Stimulated activated CD4-positive, alpha-beta T cell treated with anti-CD3 and anti-CD28 coated beads, Interleukin-4, amount 100 ng/mL, for 4 hours (primary cell): ENCODE measurements around the gene ANKS1B.
"Not testable (repeated sequence)": the region's sequence is repeated elsewhere in the genome, so short reads cannot be mapped to it uniquely, and the experiment has no call there.

ENCODE experiments used
- DNase-seq, 2 experiments: peaks; one replicate each; pipeline ENCODE4 v3.0.0-alpha.2; 2020

ANKS1B gene

DNA sequence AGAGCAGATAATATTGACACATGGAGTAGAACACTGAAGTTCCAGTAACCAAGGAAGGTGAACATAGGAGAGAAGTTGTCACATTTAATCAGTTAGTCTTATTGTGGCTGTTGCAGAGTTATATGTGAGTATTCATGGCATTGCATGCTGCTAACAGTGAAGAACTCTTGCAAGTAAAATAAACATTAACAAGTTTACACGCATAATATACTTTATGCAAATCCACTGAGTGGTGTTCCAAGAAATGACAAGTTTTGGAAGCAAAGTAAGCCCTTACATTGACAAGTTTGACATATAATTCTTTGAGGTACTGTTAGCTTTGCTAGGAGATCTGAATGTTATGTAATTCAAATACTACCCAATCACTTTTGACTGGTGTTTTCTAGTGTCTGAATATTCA, 125.6 kb downstream of the ANKS1B start:
- DNase-seq: no peak

DNA sequence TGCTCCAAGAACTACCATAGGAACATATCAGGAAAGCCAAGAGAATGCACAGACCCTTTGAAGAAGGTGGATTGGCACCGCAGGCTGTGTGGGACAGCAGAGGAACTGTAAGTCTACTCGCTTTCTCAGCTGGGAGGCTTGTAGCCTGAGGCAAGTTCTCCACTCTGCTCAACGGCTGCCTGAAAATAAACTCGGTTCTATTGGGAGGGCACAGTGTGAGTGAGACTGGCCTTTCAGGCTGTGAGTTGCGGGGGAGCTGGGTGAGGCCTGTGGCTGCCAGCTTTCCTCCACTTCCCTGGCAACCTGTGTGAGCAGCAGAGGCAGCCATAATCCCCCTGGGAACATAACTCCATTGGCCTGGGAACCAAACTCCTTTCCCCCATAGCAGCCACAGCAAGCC, 132.1 kb downstream of the ANKS1B start:
- no peak for DNase-seq

DNA sequence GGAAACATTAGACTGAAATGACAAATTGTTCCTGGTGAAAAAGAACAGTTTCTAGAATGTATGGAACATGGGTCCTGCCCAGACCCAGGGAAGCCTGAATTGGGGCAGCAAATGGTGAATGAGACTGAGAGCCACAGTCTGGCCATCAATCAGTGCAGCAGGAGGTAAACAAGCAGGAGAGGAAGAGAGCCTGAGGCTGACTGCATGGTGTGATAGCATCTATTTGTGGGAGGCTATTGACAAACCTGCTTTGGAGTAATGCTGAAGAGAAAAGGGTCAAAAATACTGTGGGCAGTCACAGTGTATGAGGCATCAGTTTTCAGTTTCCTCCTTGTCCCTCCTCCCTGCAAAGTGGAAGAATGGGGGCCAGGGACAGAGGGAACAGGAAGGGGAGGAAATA, 136.8 kb downstream of the ANKS1B start:
- no peak for DNase-seq

DNA sequence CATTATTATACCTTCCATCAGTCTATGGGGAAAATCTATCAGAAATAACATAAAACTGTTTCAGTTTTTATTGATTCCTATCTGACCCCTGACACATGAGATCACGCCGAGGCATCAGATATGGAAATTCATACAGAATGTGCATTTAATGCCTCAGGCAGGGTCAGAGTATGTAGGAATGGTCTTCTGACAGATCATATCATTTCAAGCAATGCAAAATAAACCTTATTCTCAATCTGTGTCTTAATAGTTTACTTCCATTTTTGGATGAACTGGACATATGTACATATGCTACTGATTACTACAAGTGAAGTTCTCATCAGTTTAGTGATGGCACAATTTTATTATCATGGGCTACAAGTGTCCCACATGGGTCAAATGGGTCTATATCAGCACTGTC, 150.0 kb downstream of the ANKS1B start:
- DNase-seq: no peak

DNA sequence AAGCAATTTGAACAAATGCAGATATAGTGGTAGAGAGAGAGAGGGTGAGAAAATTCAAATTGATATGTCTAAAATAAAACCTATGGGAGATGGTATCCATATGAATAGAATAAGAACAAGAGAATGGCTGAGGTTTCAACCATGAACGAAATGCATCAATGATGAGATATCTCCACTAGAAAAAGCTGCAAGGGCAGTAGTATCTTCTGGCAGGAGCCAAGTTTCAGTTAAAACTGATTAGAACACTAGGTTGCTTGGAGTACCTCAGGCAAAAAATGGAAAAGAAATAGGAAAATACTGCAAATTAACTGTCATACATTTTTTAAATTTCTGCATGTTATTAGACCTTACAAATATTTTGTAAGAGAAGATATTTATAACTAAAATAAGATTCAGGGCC, 151.3 kb downstream of the ANKS1B start:
- no peak for DNase-seq

DNA sequence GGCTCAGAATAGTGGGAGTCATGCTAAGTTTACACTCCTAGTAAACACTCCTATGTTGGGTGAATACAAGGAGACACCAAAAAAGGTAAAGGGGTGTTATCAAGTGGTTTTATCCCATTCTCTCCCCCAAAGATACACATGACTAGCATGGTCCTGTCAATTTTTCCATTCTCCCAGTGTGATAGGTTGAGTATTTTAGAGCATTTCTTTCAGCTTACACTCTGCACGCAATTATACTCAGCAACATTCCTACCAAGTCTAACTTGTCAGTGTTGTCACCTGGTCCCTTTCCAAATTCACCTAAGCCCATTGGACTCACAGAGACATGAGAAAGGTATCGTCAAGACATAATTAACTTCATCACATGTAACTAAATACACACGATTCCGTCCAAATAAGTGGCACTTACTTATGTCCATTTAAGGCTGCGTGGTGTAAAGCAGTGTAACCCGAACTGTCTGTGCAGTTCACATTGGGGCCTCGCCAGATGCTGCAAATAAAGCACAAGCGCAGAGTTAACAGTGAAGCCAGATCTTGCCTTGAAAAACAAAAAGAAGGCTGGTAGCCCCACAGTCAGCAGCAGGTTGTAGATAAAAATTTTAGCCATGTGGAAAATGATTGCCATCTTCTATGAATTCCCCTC, 159.7 kb downstream of the ANKS1B start:
- DNase-seq: no peak

DNA sequence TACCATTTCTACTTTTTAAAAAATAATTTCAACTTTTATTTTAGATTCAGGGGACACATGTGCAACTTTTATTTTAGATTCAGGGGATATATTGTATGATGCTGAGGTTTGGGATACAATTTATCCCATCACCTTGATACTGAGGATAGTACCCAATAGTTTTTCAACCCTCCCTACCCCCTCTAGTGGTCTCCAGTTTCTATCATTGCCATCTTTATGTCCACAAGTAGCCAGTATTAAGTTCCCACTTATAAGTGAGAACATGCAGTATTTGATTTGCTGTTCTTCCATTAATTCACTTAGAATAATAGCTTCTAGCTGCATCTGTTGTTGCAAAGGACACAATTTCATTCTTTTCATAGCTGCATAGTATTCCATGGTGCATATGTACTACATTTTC, 162.5 kb downstream of the ANKS1B start:
- no peak for DNase-seq

DNA sequence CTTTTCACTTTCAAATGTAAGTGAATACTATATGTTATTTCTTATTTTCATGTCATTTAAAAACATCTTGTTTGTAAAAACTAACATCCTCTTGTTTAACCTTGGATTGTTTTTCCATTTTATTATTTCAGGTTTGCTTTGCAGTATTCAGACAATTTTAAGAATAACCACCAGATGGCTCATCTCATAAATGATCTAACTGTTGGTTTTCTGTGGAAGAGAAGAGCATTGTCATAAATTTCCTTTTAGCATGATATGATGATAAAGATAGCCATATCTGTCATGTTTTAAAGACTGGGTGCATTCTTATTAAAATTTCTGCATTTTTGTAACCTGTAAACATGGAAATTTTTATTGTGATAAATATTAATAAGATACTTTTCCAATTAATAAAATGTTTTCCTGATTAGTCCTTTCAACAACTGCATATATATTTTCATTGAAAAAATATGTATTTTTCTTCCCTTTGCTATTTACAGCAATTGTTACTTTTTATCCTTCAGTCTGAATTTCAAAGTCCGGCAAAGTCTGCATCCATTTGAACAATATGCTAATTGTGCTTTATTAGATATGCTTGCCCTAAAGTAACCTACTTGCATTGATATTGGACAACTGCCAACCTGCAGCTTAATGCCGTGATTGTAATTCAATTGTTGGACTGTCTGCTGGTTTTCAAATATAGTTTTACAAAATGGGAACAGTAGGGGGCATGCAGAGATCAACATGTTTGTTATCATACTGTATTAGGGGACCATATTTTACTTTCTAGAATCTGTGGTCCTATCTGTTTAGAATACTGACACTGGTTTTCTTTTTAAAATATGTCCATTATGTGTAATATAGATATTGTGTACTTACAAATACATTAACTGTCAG, 173.8 kb downstream of the ANKS1B start:
- DNase-seq: no peak

DNA sequence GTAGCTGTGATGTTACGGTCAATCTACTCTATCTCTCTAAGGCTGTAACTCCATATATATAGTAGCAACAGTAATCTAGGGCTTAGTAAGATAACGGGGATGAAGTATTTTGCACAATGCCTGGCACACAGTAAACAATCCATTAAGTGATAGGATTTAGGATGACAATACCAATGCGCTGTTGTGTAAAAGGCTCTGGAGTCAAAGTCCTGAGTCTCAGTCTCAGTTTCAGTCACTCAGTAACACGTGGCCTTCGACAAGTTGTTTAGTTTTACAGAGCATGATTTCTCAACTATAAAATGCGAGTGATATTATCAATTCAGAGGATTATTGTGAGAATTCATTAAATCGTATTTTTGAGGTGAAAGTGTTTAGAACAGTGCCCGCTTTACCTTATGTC, 174.8 kb downstream of the ANKS1B start:
- no peak for DNase-seq

DNA sequence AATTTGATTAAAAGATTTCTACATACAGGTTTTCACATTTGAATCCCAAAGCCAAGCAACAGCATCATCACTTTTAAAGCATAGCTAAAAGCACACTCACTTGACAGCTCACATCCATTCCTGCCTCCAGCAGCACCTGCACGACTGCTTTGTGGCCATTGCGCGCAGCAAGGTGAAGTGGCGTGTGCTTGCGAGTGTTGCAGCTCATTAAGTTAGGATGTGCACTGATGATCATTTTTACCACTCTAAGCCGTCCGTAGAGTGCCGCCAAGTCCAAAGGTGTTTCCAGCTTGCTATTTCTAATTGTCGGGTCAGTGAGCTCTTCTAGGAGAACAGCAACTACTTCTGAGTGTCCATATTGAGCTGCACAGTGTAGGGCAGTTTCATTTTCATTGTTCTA, 178.4 kb downstream of the ANKS1B start:
- no peak for DNase-seq

DNA sequence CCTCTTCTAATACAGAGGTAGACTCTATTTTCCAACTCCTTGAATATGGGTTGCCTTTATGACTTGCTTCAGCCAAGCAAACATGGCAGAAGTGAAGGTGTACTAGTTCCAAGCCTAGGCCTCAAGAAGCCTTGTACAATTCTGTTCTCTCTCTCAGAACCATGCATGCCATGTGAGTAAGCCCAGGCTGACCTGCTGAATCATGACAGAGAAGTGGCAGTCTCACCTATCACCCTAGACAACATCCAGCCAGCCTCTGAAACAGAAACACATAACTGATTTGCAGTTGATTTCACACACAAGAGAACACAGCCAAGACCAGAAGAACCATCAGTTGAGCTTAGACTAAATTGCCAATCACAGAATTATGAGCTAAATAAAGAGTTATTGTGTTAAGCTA, 180.0 kb downstream of the ANKS1B start:
- DNase-seq: no peak

DNA sequence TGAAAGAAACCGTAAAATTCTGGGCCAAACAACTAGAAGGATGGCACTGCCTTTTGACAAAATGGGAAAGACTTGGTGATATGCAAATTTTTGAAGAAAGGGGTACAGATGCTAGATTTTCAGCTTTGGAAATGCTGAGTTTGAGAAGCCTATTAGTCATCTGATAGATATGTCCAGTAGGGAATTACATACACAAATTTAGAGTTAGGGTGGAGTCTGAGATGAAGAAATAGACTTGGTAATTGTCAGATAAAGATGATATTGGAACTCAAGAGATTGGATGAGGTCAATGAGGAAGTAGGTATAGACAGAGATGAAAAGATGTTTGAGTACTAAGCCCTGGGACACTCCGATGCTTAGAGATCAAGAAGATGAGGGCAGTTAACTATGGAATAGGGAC, 184.1 kb downstream of the ANKS1B start:
- no peak for DNase-seq

DNA sequence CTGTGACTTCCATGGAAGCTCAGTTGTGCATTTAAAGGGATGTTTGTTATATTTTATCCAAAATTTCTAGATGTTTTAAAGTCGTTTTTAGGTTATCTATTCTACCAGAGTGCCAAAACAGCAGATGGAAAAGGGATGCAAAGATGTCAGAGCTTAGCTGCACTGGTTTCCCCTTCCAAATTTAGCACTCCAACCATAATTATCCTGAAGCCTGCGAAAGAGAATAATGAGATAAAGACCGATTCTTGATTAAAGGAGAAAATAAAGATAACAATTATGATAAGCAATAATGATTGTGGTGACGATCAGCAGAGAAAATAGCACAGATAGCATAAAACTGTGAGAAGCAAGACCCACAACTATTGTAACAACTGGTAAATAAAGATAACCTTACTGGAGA, 186.8 kb downstream of the ANKS1B start:
- not testable (repeated sequence) for DNase-seq

DNA sequence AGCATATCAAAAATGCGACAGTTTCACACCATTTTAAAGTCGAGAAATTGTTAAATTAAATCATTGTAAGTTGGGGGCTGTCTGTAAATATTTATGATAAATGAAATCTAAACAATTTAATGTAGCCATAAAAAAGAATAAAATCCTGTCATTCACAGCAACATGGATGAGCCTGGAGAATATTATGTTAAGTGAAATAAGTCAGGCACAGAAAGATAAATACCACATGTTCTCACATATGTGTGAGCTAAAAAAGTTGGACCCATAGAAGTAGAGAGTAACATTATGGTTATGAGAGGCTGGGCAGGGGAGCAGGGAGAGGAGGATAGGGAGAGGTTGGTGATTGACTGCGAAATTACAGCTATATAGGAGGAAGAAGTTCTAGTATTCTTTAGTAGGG, 201.3 kb downstream of the ANKS1B start:
- no peak for DNase-seq

DNA sequence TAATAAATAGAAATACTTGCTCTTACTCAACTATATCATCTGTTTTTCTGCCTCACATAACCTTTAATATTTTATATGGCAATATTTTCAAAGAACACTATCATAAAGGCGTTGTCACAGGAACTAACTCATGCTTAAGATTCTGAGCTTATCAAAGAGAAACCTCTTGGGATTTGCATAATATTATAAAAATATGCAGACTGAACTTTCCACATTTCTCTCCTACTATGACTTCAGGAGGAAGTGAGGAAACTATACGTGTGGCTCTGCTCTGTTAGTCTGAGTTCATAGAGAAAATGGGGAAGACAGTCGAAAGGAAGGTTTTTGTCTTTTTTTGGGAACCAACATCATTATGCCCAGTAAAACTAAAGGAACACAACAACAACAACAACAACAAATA, 212.5 kb downstream of the ANKS1B start:
- no peak for DNase-seq

DNA sequence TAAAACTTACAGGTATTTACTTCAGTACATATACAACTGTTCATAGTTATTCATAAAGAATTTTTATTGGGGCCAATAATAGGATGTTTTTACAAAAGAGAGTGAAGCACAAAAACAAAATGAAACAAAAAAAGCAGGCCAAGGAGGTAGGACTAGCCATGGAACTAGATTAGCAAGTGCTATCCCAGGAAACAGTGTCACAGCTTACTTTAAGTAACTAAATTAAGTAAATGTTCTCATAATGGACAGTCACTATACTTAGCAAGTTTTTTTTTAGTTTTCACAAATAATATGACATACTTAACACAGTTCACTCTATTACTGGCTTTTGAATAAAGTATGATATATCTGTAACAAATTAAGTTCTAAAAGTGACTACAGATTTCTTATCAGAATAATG, 213.1 kb downstream of the ANKS1B start:
- DNase-seq: no peak

DNA sequence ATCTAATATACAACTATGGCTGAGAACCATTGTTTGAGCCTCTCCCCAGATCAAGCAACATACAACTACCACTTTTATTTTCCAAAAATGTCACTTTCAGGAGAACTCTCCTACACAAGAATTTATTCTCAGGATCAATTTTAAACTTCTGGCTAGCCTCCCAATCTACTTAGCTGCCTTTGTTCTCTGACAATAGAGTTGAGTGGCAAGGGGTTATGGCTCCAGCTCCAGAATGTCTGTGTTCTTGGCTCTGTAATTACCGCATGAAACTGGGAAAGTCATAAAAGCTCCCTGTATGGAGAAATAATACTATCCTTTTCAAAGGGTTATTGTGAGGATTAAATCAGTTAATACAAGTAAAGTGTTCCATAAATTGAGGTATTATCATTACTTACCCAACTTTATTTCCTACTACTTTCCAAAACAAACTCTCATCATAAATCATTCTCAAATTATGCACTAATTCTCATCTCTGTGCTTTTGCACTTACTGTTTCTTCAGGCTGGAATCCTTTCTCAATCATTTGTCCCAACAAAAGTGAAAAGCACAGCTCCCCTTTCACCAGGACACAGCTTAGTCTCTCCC, 215.2 kb downstream of the ANKS1B start:
- no peak for DNase-seq

DNA sequence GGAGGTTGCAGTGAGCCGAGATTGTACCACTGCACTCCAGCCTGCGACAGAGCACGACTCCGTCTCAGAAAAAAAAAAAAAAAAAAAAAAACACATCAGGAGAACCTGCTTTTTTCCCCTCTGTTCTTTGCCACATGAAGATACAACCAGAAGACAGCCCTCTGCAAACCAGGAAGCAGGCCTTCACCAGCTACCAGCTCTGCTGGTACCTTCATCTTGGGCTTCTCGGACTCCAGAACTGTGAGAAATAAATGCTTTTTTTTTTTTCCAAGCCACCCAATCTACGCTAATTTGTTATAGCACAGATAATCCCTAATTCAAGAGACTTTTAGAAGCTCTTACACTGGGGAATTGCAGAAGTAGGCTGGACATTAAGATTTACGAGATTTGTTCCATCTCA, 216.0 kb downstream of the ANKS1B start:
- no peak for DNase-seq

DNA sequence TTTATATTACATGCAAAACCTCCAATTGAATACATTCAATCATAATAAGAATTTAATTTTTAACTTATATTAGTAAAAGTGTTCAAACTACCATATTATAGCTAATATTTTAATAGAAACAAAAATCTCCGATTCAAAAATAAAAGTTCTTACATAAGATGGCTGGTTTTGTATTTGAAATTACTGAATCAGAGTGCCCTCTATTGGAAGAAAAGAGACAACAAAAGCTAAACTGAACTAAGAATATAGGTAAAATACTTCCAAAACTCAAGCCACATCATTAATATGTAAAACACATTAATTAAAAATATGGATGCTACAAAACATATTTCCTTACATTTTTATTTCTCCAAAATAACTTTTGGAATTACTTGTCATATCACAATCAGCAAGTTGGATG, 216.9 kb downstream of the ANKS1B start:
- DNase-seq: no peak

DNA sequence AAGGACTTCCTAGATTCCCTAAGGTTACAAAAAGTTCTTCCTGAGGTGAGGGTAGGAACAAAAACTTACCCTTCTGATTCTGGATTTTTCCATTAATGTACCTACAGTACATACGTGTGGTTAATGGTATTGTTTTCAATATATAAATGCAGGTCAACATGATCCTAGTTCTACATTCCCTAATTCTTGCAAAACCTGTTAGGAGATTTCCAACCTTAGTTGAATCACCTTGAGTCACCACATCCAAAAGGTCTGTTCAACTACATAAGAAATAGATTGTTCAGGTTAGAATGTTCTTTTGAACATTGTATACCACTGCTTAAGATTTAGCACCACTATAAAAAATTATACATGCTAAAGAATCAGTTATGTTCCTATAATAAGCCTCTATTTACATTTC, 218.3 kb downstream of the ANKS1B start:
- no peak for DNase-seq

DNA sequence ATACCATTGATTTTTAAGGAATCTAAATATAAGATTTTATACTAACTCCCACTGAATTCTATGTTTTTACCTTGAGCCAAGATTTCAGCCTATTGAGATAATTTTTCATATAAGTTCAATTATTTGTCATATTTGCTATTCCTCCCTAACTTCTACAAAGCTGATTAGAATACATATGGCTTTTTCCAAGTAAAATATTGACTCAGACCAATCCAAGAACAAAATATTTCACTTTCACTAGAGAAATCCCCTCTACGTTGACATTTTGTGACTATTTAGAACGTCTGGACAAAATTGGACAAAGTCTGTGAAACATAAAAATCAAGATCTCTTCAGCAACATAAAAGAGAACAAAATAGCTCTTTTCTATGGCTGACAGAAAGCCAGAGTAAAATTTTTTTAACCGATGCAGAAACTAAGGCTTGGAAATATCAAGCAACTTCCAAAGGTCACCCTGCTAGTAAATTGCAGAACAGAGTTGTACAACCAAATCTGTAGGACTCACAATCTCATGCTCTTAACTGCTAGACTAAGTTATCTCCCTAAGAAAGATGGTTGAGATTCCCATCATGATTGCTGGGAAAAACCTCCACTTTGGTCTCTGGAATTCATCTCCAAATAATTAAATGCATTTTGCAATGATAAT, 219.1 kb downstream of the ANKS1B start:
- DNase-seq: no peak

DNA sequence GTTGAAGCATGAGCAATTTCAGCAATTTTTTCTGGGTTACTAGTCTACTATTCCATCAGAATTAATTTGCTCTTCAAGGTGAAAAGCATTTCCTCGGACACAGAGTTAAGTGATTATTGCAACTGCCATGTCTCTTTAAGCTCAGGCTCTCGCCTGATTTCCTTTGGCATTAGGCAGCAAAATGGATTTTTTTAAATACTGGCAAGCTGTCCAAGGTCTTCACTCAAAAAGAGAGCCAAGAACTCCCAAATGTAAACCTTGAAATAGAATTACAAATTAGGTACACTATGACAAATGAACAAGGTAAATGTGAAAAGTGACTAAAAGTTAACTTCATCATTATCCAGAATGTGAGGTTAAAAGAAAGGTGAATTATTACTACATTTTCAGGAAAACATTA, 225.3 kb downstream of the ANKS1B start:
- no peak for DNase-seq

DNA sequence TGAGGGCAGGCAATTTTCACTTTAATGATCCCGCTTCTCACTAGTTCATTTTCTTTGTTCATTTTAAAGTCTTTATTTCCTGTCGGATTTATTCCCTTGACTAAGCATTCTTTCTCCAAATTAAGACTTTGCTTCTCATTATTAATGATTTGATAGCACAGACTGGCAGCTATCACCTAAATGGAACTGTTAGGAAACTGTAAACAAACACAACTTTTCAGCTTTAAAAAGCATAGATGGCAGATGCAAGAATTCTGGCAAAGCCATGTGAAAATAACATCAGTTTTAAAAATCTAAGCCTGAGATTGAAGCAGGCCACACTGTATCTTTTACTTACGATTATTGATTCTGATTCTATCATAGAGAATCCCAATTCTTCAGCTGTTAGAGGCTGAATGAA, 225.7 kb downstream of the ANKS1B start:
- DNase-seq: no peak

DNA sequence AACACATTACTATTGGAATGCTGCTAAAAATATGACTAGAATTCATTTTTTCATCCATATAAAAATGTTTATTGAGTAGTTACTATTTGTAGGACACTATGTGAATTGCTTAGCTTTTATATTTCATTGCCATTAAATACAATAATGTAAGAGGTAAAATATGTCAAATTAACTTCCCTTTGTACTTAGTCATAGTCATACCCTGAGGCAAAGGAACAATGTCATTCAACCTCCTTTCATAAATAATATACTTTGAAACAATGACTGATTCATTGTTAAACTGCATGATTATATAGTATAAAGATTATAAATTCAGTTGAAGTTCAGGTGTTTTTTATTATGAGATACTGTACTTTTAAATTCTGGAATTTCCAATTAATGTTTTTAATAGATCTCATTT, 232.0 kb downstream of the ANKS1B start:
- DNase-seq: no peak
